ENCODE measurements around the gene PFKL.

Gene PFKL

DNA sequence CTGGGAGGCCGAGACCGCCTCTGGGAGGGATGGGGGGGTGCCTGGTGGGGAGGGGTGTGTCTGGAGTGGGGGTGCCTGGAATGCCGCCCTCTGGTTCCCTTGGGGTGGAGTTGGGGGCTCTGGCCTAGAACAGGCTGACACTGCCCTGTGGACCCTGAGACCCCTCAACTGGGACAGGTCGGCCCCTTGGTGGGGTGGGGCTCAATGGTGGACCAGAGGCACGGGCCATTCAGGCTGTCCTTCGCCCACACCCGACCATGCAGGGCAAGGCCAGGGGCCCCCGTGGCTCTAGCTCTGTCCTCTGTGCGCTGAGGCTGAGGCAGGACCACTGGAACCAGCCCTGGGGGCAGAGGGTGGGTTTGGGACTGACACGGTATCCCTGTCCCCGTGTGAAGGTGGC, 14.7 kb downstream of the PFKL start:
- no peak for DNase-seq

GRCh38 chr21:44315691-44316203, 15.9 kb downstream of the PFKL start:
- DNase-seq, result no peak

DNA sequence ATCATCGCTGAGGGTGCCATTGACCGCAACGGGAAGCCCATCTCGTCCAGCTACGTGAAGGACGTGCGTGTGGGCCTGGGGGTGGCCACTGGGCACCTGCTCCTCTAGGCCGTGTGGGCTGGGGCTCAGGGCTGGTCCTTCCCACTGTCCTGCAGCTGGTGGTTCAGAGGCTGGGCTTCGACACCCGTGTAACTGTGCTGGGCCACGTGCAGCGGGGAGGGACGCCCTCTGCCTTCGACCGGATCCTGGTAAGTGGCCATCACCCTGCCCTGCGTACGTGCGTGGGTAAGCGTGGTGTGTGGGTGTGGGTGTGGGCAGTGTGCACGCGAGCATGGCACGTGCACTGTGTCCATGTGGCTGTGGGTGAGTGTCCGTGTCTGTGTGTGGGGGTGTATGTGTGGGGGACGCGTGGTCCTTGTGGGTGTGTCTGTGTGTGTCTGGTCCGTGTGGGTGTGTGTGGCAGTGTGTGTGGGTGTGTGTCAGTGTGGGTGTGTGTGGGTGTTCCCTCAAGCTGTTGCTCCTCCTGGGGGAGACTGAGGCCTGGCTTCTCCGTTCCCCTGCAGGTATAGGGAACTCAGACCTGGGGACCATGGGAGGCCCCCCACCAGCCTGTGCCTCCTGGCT, 16.5 kb downstream of the PFKL start:
- DNase-seq, result no peak

- DNase-seq, result no peak
These were observed 17.5 kb downstream of the PFKL start for GRCh38 chr21:44317241-44317782.

DNA sequence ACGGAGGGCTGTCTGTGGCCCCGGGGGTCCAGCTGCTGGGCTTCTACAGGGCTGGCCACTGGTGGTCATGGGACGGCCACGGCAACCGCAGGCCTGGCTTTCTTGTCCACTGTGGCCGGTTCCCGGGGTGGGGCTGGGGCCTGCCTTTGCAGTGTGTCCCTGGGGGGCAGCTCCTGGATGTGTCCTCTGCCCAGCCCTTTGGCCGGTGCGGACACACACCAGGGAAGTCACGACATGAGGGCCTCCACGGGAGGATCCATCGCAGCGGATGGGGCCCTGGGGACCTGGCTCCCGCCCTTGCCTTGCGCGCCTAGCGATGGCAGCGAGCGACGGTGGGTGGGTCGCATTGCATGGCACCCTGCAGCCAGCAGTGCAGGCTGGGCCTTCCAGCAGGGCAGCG, 18.0 kb downstream of the PFKL start:
- DNase-seq, result no peak

- no peak for DNase-seq
These were observed 18.8 kb downstream of the PFKL start for GRCh38 chr21:44318489-44319285.

DNA sequence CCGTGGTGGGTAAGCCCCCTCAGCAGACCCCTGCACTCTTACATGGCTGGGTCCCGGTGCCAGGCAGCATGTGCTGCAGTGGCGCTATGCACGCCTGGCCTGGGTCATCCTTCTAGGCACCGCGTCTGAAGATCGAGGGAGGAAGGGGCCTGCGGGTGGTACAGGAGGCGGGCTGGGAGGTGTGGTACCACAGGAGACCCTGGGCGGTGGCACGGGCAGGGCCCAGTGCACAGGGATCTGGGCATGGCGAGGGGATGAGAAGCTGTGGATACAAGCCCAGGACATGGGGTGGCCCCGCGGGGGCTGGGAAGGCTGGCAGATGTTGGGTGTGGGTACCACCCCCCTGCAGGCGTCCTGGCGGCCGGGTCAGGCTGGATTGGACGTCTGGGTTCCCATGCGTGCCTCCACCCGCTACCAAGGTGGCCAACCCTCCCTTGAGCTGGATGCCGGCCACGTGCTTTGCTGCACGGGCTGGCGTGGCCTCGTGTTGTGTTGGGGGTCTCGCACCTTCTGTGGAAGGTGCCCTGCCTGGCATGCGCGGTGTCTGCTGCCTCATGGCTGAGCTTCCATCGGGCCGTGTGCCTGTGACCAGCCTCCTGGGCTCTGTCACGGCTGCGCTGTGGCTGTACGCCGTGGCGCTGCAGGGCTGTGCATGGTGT, 19.7 kb downstream of the PFKL start:
- DNase-seq, result no peak

DNA sequence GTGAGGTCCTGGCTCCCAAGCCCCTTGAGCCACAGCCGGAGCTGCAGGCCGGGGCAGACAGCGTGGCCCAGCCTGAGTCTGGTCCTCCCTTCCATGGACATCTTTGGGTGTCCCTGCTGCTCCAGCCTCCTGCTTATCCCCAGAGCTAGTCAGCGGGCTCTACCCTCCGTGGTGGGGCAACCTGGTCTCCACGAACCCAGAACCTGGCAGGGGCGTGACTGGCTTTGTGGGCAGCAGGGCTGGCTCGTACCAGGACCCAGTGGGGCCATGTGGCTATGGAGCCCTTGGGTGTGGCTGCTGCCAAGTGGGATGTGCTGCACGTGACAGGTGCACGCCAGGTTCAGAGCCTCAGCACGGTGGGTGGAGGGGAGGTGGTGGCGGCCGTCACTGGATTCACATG, 21.0 kb downstream of the PFKL start:
- DNase-seq, result no peak

- DNase-seq, result no peak
These were observed 22.1 kb downstream of the PFKL start for GRCh38 chr21:44321846-44322450.

- DNase-seq, result no peak
These were observed 22.9 kb downstream of the PFKL start for GRCh38 chr21:44322621-44323325.

DNA sequence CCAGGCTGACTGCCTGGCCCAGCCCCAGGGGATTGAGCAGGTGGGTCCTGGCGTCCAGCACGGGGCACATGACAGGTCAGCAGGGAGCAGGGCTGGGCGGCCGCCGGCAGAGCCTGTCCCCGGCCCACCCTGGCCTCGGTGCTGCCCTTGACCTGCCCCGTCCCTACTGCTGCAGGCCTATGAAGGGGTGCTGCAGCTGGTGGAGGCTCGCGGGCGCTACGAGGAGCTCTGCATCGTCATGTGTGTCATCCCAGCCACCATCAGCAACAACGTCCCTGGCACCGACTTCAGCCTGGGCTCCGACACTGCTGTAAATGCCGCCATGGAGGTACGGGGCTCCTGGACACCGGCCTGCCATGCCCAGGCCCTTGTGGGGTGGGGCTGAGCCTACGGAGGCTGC, 23.7 kb downstream of the PFKL start:
- DNase-seq, result no peak

- DNase-seq, result no peak
These were observed 24.4 kb downstream of the PFKL start for GRCh38 chr21:44324106-44324853.

DNA sequence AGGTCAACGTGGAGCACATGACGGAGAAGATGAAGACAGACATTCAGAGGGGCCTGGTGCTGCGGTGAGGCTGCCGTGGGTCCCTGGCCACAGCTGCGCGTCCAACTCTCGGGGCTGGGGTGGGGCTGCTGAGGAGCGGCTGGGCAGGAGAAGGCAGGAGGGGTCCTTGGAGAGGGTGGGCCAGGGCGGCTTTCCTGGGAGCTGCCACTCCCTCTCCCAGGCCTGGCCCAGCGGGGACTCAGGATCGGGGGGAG, 24.9 kb downstream of the PFKL start:
- DNase-seq, result no peak

DNA sequence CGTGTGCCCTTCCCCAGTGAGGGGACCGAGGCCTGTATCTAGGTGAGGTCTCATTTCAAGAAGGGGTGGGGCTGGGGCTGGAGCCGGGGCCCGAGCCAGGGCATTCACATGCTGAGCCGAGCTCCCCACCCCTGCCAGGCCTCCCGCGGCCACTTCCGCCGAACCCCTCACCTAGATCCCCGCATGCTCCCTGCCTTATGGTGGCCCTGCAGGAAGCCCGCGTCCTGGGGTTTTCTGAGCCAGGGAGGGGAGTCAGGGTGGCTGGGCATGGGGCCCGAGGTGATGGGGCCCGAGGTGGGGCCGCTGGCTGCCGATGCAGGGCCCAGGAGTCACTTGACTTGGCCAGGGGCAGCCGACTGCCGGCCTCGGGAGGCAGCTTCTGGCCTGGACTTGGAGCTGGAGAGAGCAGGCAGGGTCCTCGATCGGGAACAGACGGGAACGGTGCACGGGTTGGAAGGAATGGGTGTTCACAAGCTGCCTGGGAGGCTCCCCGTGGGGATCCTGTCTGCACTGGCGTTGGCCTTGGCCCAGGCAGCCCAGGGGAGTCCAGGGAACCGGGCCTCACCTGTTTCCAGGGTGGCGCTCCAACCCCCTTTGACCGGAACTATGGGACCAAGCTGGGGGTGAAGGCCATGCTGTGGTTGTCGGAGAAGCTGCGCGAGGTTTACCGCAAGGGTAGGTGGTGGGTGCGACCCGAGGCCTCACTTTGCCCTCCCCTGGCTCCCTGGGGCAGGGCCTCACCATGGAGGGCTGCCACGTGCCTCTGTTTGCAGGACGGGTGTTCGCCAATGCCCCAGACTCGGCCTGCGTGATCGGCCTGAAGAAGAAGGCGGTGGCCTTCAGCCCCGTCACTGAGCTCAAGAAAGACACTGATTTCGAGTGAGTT, 25.8 kb downstream of the PFKL start:
- no peak for DNase-seq

DNA sequence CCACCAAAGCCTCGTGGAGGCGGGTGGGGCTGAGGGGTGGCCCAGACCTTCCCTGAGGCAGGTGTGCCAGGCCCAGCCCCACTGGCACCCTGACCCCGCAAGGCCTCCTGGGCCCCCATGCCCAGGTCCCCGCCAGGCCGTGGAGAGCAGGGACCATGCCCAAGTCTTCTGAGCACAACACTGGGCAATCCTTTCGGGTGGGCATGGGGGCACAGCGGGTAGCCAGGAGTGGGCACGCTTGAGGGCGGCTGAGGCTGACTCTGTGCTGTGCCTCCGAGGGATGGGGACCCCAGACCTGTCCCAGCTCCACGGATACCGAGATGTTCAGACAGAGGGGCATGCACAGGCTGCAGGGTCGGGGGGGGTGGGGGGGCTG, 26.4 kb downstream of the PFKL start:
- DNase-seq, result no peak

GRCh38 chr21:44326716-44327602, 27.1 kb downstream of the PFKL start:
- no peak for DNase-seq

- DNase-seq, result no peak
These were observed 27.7 kb downstream of the PFKL start for GRCh38 chr21:44327603-44327974.

GRCh38 chr21:44328242-44328895, 28.5 kb downstream of the PFKL start:
- no peak for DNase-seq

- no peak for DNase-seq
These were observed 29.4 kb downstream of the PFKL start for GRCh38 chr21:44329086-44329889.
